ENCODE measurements around the gene NOC2L. TPM values are rescaled to one million over a fixed set of nuclear protein-coding genes. Genes with fewer than 3 reads are reported as not detected.

The NOC2L gene
- total and polyA plus RNA-seq, 9 of the 15 experiments (the other 6 are each of a cell fraction or from before 2014, with no cell fraction given): 4.0 to 410 (median 200) TPM

- no peak for TF ChIP-seq CHD7 (IDR thresholded peaks at IDR 0.05; ENCODE audit: low read depth, low read length)
- no peak for TF ChIP-seq ZNF23 (CRISPR knock-in tag; IDR thresholded peaks at IDR 0.05)
- TF ChIP-seq, protein P1, sequence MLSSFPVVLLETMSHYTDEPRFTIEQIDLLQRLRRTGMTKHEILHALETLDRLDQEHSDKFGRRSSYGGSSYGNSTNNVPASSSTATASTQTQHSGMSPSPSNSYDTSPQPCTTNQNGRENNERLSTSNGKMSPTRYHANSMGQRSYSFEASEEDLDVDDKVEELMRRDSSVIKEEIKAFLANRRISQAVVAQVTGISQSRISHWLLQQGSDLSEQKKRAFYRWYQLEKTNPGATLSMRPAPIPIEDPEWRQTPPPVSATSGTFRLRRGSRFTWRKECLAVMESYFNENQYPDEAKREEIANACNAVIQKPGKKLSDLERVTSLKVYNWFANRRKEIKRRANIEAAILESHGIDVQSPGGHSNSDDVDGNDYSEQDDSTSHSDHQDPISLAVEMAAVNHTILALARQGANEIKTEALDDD (IDR thresholded peaks at IDR 0.05): no peak
- no peak for TF ChIP-seq TCFL5 (CRISPR knock-in tag; conservative IDR thresholded peaks at IDR 0.05)
- TF ChIP-seq ZNF518B (CRISPR knock-in tag; IDR thresholded peaks at IDR 0.05): no peak
- no peak for TF ChIP-seq GTF3C2 (IDR thresholded peaks at IDR 0.05; ENCODE audit: borderline replicate concordance, extremely low read depth, insufficient read length)
Measured at GRCh38 chr1:961132-961669, 2.1 kb upstream of the NOC2L start (continued).
